ENCODE results near the gene AGR2.

Gene AGR2

DNA sequence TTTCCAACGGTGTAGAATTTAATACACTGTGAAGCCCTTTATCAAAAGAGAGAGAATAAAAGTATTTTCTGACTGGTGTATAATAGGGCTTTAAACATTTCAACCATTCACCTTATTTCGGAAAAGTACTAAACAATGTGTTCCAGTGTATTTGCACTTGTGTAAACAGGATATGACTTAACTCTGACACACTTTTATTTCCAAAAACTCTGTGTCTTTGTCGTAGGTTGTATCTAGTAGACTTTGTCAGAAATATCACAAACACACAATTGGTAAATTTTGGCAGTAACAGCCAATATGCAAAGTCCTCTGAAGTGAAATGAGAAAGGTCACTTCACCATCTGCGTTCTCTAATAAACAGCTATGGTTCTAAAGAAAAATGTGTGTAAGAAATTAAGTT is 61.6 kb downstream of the AGR2 start:
- H3K27me3 ChIP-seq (ENCODE audit: control insufficient read depth, insufficient read depth, low read length), result no peaks in the 10 kb centered on the region
- H3K9ac ChIP-seq (ENCODE audit: low read length), result no peak overlapping the region
- no peak overlapping the region for H3K27ac ChIP-seq (ENCODE audit: low read depth, low read length)

DNA sequence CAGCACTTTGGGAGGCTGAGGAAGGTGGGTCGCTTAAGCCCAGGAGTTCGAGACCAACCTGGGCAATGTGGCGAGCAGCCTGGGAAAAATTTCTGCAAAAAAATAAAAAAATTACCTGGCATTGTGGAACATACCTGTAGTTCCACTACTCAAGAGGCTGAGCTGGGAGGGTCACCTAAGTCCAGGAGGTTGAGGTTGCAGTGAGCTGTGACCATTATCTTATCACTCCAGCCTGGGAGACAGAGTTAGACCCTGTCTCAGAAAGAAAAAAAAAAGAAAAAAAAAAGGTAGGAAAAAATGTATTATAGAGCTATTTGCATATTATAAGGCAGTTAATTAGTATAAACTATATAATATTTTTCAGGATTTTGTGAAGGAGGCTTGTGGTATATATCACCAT is 62.3 kb downstream of the AGR2 start:
- Histone ChIP-seq H3K9ac (ENCODE audit: low read length) (no peak overlapping the region), H3K4me1 (ENCODE audit: control insufficient read depth, insufficient read depth, low read length) (no peaks in the 10 kb centered on the region), H3K27ac (ENCODE audit: low read depth, low read length) (no peak overlapping the region), H3K36me3 (ENCODE audit: control insufficient read depth, insufficient read depth, low read length) (no peaks in the 10 kb centered on the region), H3K4me3 (ENCODE audit: low read length) (no peak overlapping the region), H3K27me3 (ENCODE audit: control insufficient read depth, insufficient read depth, low read length) (no peaks in the 10 kb centered on the region)

More for the DNA sequence above, 61.6 kb downstream of the AGR2 start:
- H3K4me3 ChIP-seq (ENCODE audit: low read length), result no peak overlapping the region
- H3K4me1 ChIP-seq (ENCODE audit: control insufficient read depth, insufficient read depth, low read length), result no peaks in the 10 kb centered on the region
- H3K36me3 ChIP-seq (ENCODE audit: control insufficient read depth, insufficient read depth, low read length), result no peaks in the 10 kb centered on the region
